K562 (cell line): ENCODE data around the gene RBM15. TPM values are rescaled to one million over a fixed set of nuclear protein-coding genes. Genes with fewer than 3 reads are reported as not detected.

ENCODE experiments used
- ELF1 ChIP-seq: fragments of 200-800 bp; sonication (Bioruptor generic); IDR thresholded peaks from 2 replicates; pipeline ENCODE4 v1.6.1; 2016; ENCODE audit warnings: missing genetic modification characterization, missing compliant biosample characterization
- FUS ChIP-seq: fragments of 200-400 bp; formaldehyde crosslinking; optimal IDR thresholded peaks from 2 replicates; pipeline ENCODE3; 2017; ENCODE audit warnings: low read depth, low read length
- GABPB1 ChIP-seq: sonication (generic); formaldehyde crosslinking; IDR thresholded peaks from 2 replicates; pipeline ENCODE4 v1.8.0; 2022; ENCODE audit warnings: mild to moderate bottlenecking, missing genetic modification reagents
- HEY1 ChIP-seq: fragments of 250-450 bp; sonication (Bioruptor Pico); IDR thresholded peaks from 2 replicates; pipeline ENCODE4 v1.5.0; 2020; ENCODE audit warnings: mild to moderate bottlenecking, moderate library complexity, borderline replicate concordance
- JUND ChIP-seq, 2 experiments: IDR thresholded peaks; 2 replicates in 1 of 2; 3 replicates in 1 of 2; pipeline ENCODE4 v1.6.1; 2011; ENCODE audit warnings: borderline replicate concordance in 2 of 2, low read depth in 2 of 2, low read length in 2 of 2, improper control_type of control experiment in 1 of 2, missing biosample characterization in 1 of 2, missing genetic modification characterization in 1 of 2, missing genetic modification reagents in 1 of 2
- LCOR ChIP-seq: sonication (generic); formaldehyde crosslinking; IDR thresholded peaks from 2 replicates; pipeline ENCODE4 v1.8.0; 2022; ENCODE audit warnings: mild to moderate bottlenecking, missing genetic modification reagents
- MEF2A ChIP-seq: IDR thresholded peaks from 2 replicates; pipeline ENCODE4 v1.6.1; 2011; ENCODE audit warnings: low read depth, mild to moderate bottlenecking, low read length, moderate library complexity; ENCODE audit not compliant: control insufficient read depth
- TRIM28 ChIP-seq: fragments of 450-650 bp; IDR thresholded peaks from 2 replicates; pipeline ENCODE4 v1.6.1; 2017
- ZNF253 ChIP-seq: fragments of 250-450 bp; sonication (Bioruptor Pico); conservative IDR thresholded peaks from 2 replicates; pipeline ENCODE4 v1.6.1; 2021; ENCODE audit warnings: mild to moderate bottlenecking
- polyA plus RNA-seq, 8 experiments: library from polyadenylated mRNA; depleted of rRNA in 4 of 8; stranded (reverse) in 5 of 8; unstranded in 3 of 8; fragments of >200 nt; fragmentation: Nextera tagmentation in 2 of 8; fragmentation: Illumina TruSeq in 1 of 8; extraction: Ambion mirVana in 2 of 8; extraction: Trizol in 1 of 8; gene quantifications; 2 replicates each; pipeline versions ENCODE4 v1.2.1 to v1.2.3, GENCODE V29; 2011 to 2014; ENCODE audit warnings: inconsistent platforms in 1 of 8, missing spikeins in 1 of 8
- total RNA-seq, 7 experiments: library from RNA; depleted of rRNA in 6 of 7; stranded (reverse); fragments of >200 nt in 6 of 7; fragmentation: Illumina TruSeq in 2 of 7; extraction: Trizol in 2 of 7; gene quantifications; 2 replicates each; pipeline versions ENCODE4 v1.2.1 to v1.2.3, GENCODE V29; 2011 to 2021; ENCODE audit warnings: low replicate concordance in 1 of 7
- TF ChIP-seq, protein P1 (sequence below), 2 experiments: IDR thresholded peaks in 1 of 2; conservative IDR thresholded peaks in 1 of 2; 2 replicates each; pipeline ENCODE4 v1.6.1; 2016; ENCODE audit warnings: low read depth in 2 of 2, mild to moderate bottlenecking in 1 of 2, missing compliant biosample characterization in 1 of 2, missing genetic modification characterization in 1 of 2, moderate library complexity in 1 of 2

The RBM15 gene
- total and polyA plus RNA-seq, 9 of the 15 experiments (the other 6 are each of a cell fraction or from before 2014, with no cell fraction given): 2.4 to 63.4 (median 28.2) TPM

DNA sequence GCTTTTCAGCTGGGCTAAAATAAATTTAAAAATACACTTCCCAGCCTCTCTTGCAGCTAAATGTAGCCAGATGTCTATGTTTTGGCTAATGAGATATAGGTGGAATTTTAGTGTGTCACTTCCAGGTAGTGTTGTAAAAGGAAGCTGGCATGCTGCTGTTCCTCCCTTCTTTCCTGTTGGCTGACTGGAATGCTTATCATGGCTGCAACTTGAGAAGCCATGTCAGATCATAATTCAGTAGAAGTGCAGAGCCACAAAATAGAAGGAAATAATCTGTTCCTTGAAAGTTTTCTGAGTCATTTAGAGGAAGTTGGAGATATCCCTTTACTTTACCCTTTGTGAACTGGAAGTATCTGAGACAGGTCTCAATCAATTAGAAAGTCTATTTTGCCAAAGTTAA is 10.9 kb upstream of the RBM15 start (continued):
- peak; percentile 60 for TF ChIP-seq GABPB1 (CRISPR knock-in tag)
- TF ChIP-seq, protein P1, sequence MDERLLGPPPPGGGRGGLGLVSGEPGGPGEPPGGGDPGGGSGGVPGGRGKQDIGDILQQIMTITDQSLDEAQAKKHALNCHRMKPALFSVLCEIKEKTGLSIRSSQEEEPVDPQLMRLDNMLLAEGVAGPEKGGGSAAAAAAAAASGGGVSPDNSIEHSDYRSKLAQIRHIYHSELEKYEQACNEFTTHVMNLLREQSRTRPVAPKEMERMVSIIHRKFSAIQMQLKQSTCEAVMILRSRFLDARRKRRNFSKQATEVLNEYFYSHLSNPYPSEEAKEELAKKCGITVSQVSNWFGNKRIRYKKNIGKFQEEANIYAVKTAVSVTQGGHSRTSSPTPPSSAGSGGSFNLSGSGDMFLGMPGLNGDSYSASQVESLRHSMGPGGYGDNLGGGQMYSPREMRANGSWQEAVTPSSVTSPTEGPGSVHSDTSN (CRISPR knock-in tag; IDR thresholded peaks at IDR 0.05; ENCODE audit: low read depth): no peak
- TF ChIP-seq, protein P1 (tag; conservative IDR thresholded peaks at IDR 0.05; ENCODE audit: low read depth): peak; percentile 88
- TF ChIP-seq JUND (IDR thresholded peaks at IDR 0.05; ENCODE audit: borderline replicate concordance, low read depth, low read length): no peak
- TF ChIP-seq JUND (tag; IDR thresholded peaks at IDR 0.05; ENCODE audit: borderline replicate concordance, low read depth, low read length): peak; percentile 64; the same call in 1 of the 3 replicates
- no peak for TF ChIP-seq HEY1 (CRISPR knock-in tag)
- peak; percentile 73 for TF ChIP-seq TRIM28
- peak; percentile 18; the same call in 1 of the 2 replicates for TF ChIP-seq MEF2A
- 0 out of 2 replicates have a peak, but pooled peaks have one; percentile 29 for TF ChIP-seq ELF1 (tag)
- TF ChIP-seq LCOR: 0 out of 2 replicates have a peak, but pooled peaks have one; percentile 32
- no peak for TF ChIP-seq FUS
- no peak for TF ChIP-seq ZNF253 (CRISPR knock-in tag)
